Stomach (tissue), 4 donors: ENCODE results near the gene DHFR.

ENCODE experiments used
- POLR2A ChIP-seq, 4 donors: fragments of 450-650 bp; IDR thresholded peaks; one replicate each; pipeline ENCODE4 v1.6.1; 2016; ENCODE audit warnings: antibody characterized with exemption in 4 of 4, control low read depth in 2 of 4, mild to moderate bottlenecking in 1 of 4, moderate library complexity in 1 of 4
- POLR2AphosphoS5 ChIP-seq, 3 donors: sonication (generic); formaldehyde crosslinking; IDR thresholded peaks; one replicate each; pipeline ENCODE4 v1.6.1; 2016; ENCODE audit warnings: antibody characterized with exemption in 3 of 3

DNA sequence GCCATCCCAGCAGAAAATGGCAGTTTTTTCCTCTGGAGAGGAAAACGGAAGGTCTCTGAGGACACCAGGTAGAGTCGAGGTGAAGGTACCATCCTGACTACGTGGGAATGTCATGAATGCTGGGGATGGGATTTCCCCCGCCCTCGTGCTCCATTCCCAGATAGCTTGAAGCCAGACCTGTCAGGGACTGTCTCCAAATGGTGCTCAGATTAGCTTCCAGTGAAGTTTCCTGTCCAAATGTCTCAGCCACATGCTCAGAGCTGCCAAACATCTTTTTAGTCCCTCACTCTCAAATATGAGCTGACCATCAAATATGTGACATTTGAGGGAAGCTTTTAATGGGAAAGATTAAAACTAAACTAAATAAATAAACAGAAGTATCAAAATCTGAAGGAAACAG is 77.1 kb downstream of the DHFR start:
- no peak for TF ChIP-seq POLR2AphosphoS5 (IDR thresholded peaks at IDR 0.05)
- no peak for TF ChIP-seq POLR2A (IDR thresholded peaks at IDR 0.05)
